Measurements from ENCODE around the gene OR51B4.

GRCh38 chr11:5251746-5252145, 50.0 kb downstream of the OR51B4 start:
- TF ChIP-seq CTCF (conservative IDR thresholded peaks at IDR 0.05 in 1 of 2, IDR thresholded peaks at IDR 0.05 in 1 of 2; ENCODE audit: extremely low read depth in 1 of 2, insufficient read depth in 1 of 2, low read depth in 1 of 2, low read length in 2 of 2) (no peak), EZH2 (IDR thresholded peaks at IDR 0.05; ENCODE audit: borderline replicate concordance, low read length) (no peak)
